Suprapubic skin (tissue), 4 donors: Measurements from ENCODE around the gene LHX2. TPM values are rescaled to one million over a fixed set of nuclear protein-coding genes. Genes with fewer than 3 reads are reported as not detected.

Experiments used
- DNase-seq, 2 donors: peaks; one replicate each; pipeline ENCODE4 v3.0.0-alpha.2; 2019; ENCODE audit warnings: low spot score in 2 of 2
- H3K27ac ChIP-seq: fragments of 200-600 bp; sonication (generic); one replicate; pipeline ENCODE4 v1.5.1; 2019
- H3K27me3 ChIP-seq: fragments of 200-600 bp; sonication (generic); one replicate; pipeline ENCODE4 v1.5.1; 2019
- H3K36me3 ChIP-seq: fragments of 200-600 bp; sonication (generic); one replicate; pipeline ENCODE4 v1.5.1; 2019
- H3K4me1 ChIP-seq: fragments of 200-600 bp; sonication (generic); one replicate; pipeline ENCODE4 v1.5.1; 2019
- H3K4me3 ChIP-seq: fragments of 200-600 bp; sonication (generic); one replicate; pipeline ENCODE4 v1.5.1; 2019; ENCODE audit warnings: mild to moderate bottlenecking
- H3K9me3 ChIP-seq: fragments of 200-600 bp; sonication (generic); one replicate; pipeline ENCODE4 v1.5.1; 2019
- CTCF ChIP-seq, 2 donors: fragments of 200-600 bp in 1 of 2; fragments of 450-650 bp in 1 of 2; sonication (generic) in 1 of 2; IDR thresholded peaks; one replicate each; pipeline ENCODE4 v1.5.1; 2016 to 2019; ENCODE audit warnings: antibody characterized with exemption in 2 of 2, mild to moderate bottlenecking in 1 of 2, moderate library complexity in 1 of 2
- EP300 ChIP-seq: sonication (generic); formaldehyde crosslinking; IDR thresholded peaks from one replicate; pipeline ENCODE4 v1.6.1; 2017; ENCODE audit warnings: antibody characterized with exemption
- POLR2A ChIP-seq, 2 donors: fragments of 450-650 bp; IDR thresholded peaks; one replicate each; pipeline ENCODE4 v1.6.1; 2017; ENCODE audit warnings: antibody characterized with exemption in 2 of 2, mild to moderate bottlenecking in 2 of 2, moderate library complexity in 2 of 2
- POLR2AphosphoS5 ChIP-seq, 3 donors: sonication (generic); formaldehyde crosslinking; IDR thresholded peaks; one replicate each; pipeline ENCODE4 v1.6.1; 2017; ENCODE audit warnings: antibody characterized with exemption in 3 of 3
- WGBS: methylation state at CpG from one replicate; pipeline ENCODE4 v1.1.5; 2018; 5-methylcytosine and 5-hydroxymethylcytosine counted together
- total RNA-seq, 4 donors: library from RNA; depleted of rRNA; stranded (reverse); fragments of >200 nt; gene quantifications; one replicate each; pipeline ENCODE4 v1.1.0, GENCODE V29; 2016

Gene LHX2
- total RNA-seq, 4 donors from 2014 or later: 1.7 to 20.6 (median 11.6) TPM

DNA sequence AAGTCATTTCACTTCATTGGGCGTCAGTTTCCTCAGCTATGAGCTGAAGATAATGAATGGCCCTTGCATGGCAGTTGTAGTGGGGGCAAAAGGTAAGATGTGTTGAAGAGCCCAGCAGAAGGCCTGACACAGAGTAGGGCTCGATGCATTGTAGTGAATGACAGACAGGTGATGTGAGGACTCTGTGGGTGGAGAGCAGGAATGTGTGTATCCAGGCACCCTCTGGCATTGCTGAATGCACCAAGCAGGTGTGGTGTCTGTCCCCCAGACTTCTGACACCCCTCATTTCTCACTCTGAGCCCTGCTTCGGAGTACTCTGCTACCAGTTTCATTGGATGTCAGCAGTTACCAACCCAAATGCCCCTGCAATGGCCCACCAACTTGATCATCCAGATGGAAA lies 22.4 kb downstream of the LHX2 start:
- H3K9me3 ChIP-seq: no peaks in the 10 kb centered on the region
- TF ChIP-seq POLR2AphosphoS5 (IDR thresholded peaks at IDR 0.05): no peak
- no peak for TF ChIP-seq CTCF (IDR thresholded peaks at IDR 0.05)
- no peaks in the 10 kb centered on the region for H3K36me3 ChIP-seq
- no peak overlapping the region for H3K27ac ChIP-seq
- DNase-seq: no peak
- no peak overlapping the region for H3K4me3 ChIP-seq
- H3K27me3 ChIP-seq: peaks cover 91% of the 10 kb centered on the region
- peaks cover 6% of the 10 kb centered on the region for H3K4me1 ChIP-seq
- 85% methylated on average over 3 of the region's 3 CpGs for WGBS

DNA sequence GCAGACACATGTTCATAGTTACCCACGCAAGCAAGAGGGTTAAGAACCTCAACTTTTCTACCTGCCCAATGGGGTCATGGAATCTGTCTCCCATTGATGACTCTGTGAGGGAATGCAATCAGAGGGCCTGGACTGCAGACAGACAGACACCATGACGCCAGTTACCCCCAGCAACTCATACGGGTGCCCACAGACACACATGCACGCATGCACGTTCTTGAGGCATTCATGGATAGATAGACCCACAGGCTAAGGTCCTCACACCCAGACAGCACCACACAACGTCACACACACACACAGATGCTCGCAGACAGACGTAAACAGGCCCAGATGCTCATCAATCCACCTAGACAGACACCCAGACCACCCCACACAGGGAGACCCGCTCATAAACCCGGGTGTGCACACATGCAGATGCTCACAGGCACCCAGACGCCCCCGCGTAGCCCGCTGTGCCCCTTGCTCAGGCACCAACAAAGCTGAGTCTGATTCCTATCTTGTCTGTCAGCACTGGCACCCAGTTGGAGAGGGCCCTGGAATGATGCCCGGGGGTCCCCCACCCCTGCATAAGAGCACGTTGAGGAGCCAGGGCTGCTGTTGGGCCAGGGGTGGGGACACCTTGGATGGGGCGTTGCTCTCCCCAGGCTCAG lies 23.6 kb downstream of the LHX2 start:
- DNase-seq: peak in 1 of 2 donors; percentile 46
- H3K9me3 ChIP-seq: no peaks in the 10 kb centered on the region
- WGBS: 74% methylated on average over 11 of the region's 17 CpGs
- H3K4me1 ChIP-seq: peaks cover 6% of the 10 kb centered on the region
- no peak overlapping the region for H3K4me3 ChIP-seq
- H3K36me3 ChIP-seq: no peaks in the 10 kb centered on the region
- no peak overlapping the region for H3K27ac ChIP-seq
- TF ChIP-seq POLR2AphosphoS5 (IDR thresholded peaks at IDR 0.05) (no peak), POLR2A (IDR thresholded peaks at IDR 0.05) (no peak), CTCF (IDR thresholded peaks at IDR 0.05) (no peak), EP300 (no peak)
- H3K27me3 ChIP-seq: peaks cover 91% of the 10 kb centered on the region

GRCh38 chr9:124036578-124036977 lies 25.0 kb downstream of the LHX2 start:
- H3K27me3 ChIP-seq: peaks cover 91% of the 10 kb centered on the region
- no peaks in the 10 kb centered on the region for H3K9me3 ChIP-seq
- peaks cover 19% of the 10 kb centered on the region for H3K4me1 ChIP-seq
- TF ChIP-seq POLR2AphosphoS5 (IDR thresholded peaks at IDR 0.05) (no peak), EP300 (no peak), POLR2A (IDR thresholded peaks at IDR 0.05) (no peak), CTCF (IDR thresholded peaks at IDR 0.05) (no peak)
- no peak overlapping the region for H3K4me3 ChIP-seq
- no peaks in the 10 kb centered on the region for H3K36me3 ChIP-seq
- DNase-seq: peak in 1 of 2 donors; percentile 18
- H3K27ac ChIP-seq: no peak overlapping the region
- WGBS: 100% methylated on average over 1 of the region's 1 CpG

GRCh38 chr9:124037790-124038189 lies 26.2 kb downstream of the LHX2 start:
- WGBS: 73% methylated on average over 6 of the region's 6 CpGs
- no peaks in the 10 kb centered on the region for H3K36me3 ChIP-seq
- H3K4me1 ChIP-seq: peaks cover 23% of the 10 kb centered on the region
- no peak overlapping the region for H3K27ac ChIP-seq
- TF ChIP-seq POLR2AphosphoS5 (IDR thresholded peaks at IDR 0.05) (no peak), CTCF (IDR thresholded peaks at IDR 0.05) (no peak), EP300 (no peak), POLR2A (IDR thresholded peaks at IDR 0.05) (no peak)
- no peak overlapping the region for H3K4me3 ChIP-seq
- DNase-seq: peak in 1 of 2 donors; percentile 11
- H3K9me3 ChIP-seq: no peaks in the 10 kb centered on the region
- peaks cover 89% of the 10 kb centered on the region for H3K27me3 ChIP-seq

DNA sequence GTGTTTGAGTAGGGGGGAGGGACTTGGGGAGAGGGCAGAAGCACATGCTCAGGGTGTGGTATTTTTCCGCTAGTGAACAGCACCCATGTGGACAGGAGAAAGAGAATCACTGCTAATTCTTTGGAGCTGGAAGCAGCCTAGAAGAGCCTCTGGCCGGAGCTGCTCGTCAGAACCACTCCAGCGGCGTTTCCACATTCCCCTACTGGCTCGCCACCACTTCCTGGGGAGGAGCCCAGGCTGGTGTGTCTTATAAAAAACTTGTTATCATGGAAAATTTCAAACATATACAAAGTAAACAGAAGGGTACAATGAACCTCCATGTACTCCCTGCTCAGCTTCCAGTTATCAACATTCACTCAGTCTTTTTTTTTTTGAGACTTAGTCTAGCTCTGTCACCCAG lies 26.7 kb downstream of the LHX2 start:
- Histone ChIP-seq H3K36me3 (no peaks in the 10 kb centered on the region), H3K27me3 (peaks cover 84% of the 10 kb centered on the region), H3K27ac (no peak overlapping the region), H3K4me3 (no peak overlapping the region), H3K4me1 (peaks cover 23% of the 10 kb centered on the region), H3K9me3 (no peaks in the 10 kb centered on the region)
- DNase-seq: no peak
- no peak for TF ChIP-seq EP300
- TF ChIP-seq POLR2A (IDR thresholded peaks at IDR 0.05): no peak
- TF ChIP-seq CTCF (IDR thresholded peaks at IDR 0.05): no peak
- no peak for TF ChIP-seq POLR2AphosphoS5 (IDR thresholded peaks at IDR 0.05)
- 12% methylated on average over 6 of the region's 6 CpGs for WGBS
